DMS79 treated with DMSO at 0.1 percent for 48 hours (cell line): Measurements from ENCODE around the gene DNMT3A.

Source experiments
- DNase-seq: peaks from one replicate; lab custom pipeline; 2025; lab: John Stamatoyannopoulos, UW

DNMT3A gene

GRCh38 chr2:25341753-25342371 is at the start of gene DNMT3A:
Gene DNMT3A, minus strand, starts transcription at chr2:25341925. Its CDS starts 27,941 bp downstream, at chr2:25313984.
- DNase-seq, result peak; percentile 49

GRCh38 chr2:25389161-25389560 is 47.4 kb upstream of the DNMT3A start:
- no peak for DNase-seq

- no peak for DNase-seq
Measured at GRCh38 chr2:25388491-25388890, 46.8 kb upstream of the DNMT3A start.

GRCh38 chr2:25387876-25388449 is 46.2 kb upstream of the DNMT3A start:
- DNase-seq, result no peak

GRCh38 chr2:25386971-25387875 is 45.5 kb upstream of the DNMT3A start:
- DNase-seq, result no peak

- no peak for DNase-seq
Measured at GRCh38 chr2:25385910-25386309, 44.2 kb upstream of the DNMT3A start.

GRCh38 chr2:25383806-25384205 is 42.1 kb upstream of the DNMT3A start:
- no peak for DNase-seq

GRCh38 chr2:25381502-25381901 is 39.8 kb upstream of the DNMT3A start:
- no peak for DNase-seq

- no peak for DNase-seq
Measured at GRCh38 chr2:25380586-25381375, 39.1 kb upstream of the DNMT3A start.

GRCh38 chr2:25380023-25380422 is 38.3 kb upstream of the DNMT3A start:
- no peak for DNase-seq

GRCh38 chr2:25379535-25379934 is 37.8 kb upstream of the DNMT3A start:
- no peak for DNase-seq

GRCh38 chr2:25378731-25379490 is 37.2 kb upstream of the DNMT3A start:
- no peak for DNase-seq

GRCh38 chr2:25377822-25378421 is 36.2 kb upstream of the DNMT3A start:
- no peak for DNase-seq

- DNase-seq, result peak; percentile 87
Measured at GRCh38 chr2:25376750-25377621, 35.3 kb upstream of the DNMT3A start.

- no peak for DNase-seq
Measured at GRCh38 chr2:25375989-25376545, 34.3 kb upstream of the DNMT3A start.

- no peak for DNase-seq
Measured at GRCh38 chr2:25375371-25375988, 33.8 kb upstream of the DNMT3A start.

GRCh38 chr2:25374827-25375226 is 33.1 kb upstream of the DNMT3A start:
- DNase-seq, result no peak

GRCh38 chr2:25374411-25374810 is 32.7 kb upstream of the DNMT3A start:
- no peak for DNase-seq

GRCh38 chr2:25373269-25373981 is 31.7 kb upstream of the DNMT3A start:
- peak; percentile 94 for DNase-seq
